Lower leg skin (tissue), 4 donors: Measurements from ENCODE around the gene EMILIN2. TPM values are rescaled to one million over a fixed set of nuclear protein-coding genes. Genes with fewer than 3 reads are reported as not detected.

Source experiments
- DNase-seq, 2 donors: peaks; one replicate each; pipeline ENCODE4 v3.0.0-alpha.2; 2019; ENCODE audit warnings: low spot score in 2 of 2
- H3K4me3 ChIP-seq: fragments of 200-600 bp; sonication (generic); 2 replicates; pipeline ENCODE4 v1.5.1; 2017; ENCODE audit warnings: mild to moderate bottlenecking, low read depth; ENCODE audit not compliant: poor library complexity, severe bottlenecking
- CTCF ChIP-seq, 3 donors: fragments of 450-650 bp; IDR thresholded peaks; one replicate each; pipeline ENCODE4 v1.5.1; 2016; ENCODE audit warnings: antibody characterized with exemption in 3 of 3, mild to moderate bottlenecking in 3 of 3, moderate library complexity in 2 of 3
- POLR2A ChIP-seq, 2 donors: fragments of 450-650 bp; IDR thresholded peaks; one replicate each; pipeline ENCODE4 v1.6.1; 2016 to 2017; ENCODE audit warnings: antibody characterized with exemption in 2 of 2, mild to moderate bottlenecking in 1 of 2, moderate library complexity in 1 of 2
- WGBS, 2 donors: methylation state at CpG; one replicate each; pipeline ENCODE4 v1.1.5; 2018; 5-methylcytosine and 5-hydroxymethylcytosine counted together
- intact Hi-C: fragments of 100-400 bp; cut with DNase I; formaldehyde crosslinking; loops from one replicate; pipeline ENCODE4 v1.15.0; 2023; ENCODE audit warnings: low total_unique reads
- total RNA-seq, 4 donors: library from RNA; depleted of rRNA; stranded (reverse); fragments of >200 nt; gene quantifications; one replicate each; pipeline ENCODE4 v1.1.0, GENCODE V29; 2016

Gene EMILIN2
- total RNA-seq, 4 donors from 2014 or later, result 4.0 to 10.9 (median 7.5) TPM

- no peak overlapping the region for H3K4me3 ChIP-seq
These were observed 73.2 kb downstream of the EMILIN2 start for GRCh38 chr18:2920027-2920426.

GRCh38 chr18:2920546-2921343 lies 73.9 kb downstream of the EMILIN2 start:
- intact Hi-C loops, result no loop called here

More at GRCh38 chr18:2920027-2920426, 73.2 kb downstream of the EMILIN2 start:
- peak in 1 of 2 donors; percentile 11 for DNase-seq
- TF ChIP-seq POLR2A (IDR thresholded peaks at IDR 0.05) (no peak), CTCF (IDR thresholded peaks at IDR 0.05) (no peak)
- intact Hi-C loops, result no loop called here
- 85 to 89% methylated on average over 11 of the region's 11 CpGs for WGBS, 2 donors

GRCh38 chr18:2921778-2922177 lies 75.0 kb downstream of the EMILIN2 start:
- intact Hi-C loops, result no loop called here

More at GRCh38 chr18:2920546-2921343, 73.9 kb downstream of the EMILIN2 start:
- 93% methylated on average over 16 of the region's 16 CpGs for WGBS, 2 donors
- peak in 1 of 2 donors; percentile 11 for DNase-seq
- no peak for TF ChIP-seq POLR2A (IDR thresholded peaks at IDR 0.05)
- no peak for TF ChIP-seq CTCF (IDR thresholded peaks at IDR 0.05)
- no peak overlapping the region for H3K4me3 ChIP-seq

GRCh38 chr18:2923464-2923863 lies 76.7 kb downstream of the EMILIN2 start:
- intact Hi-C loops, result no loop called here
- DNase-seq, result no peak
- no peak for TF ChIP-seq POLR2A (IDR thresholded peaks at IDR 0.05)
- no peak for TF ChIP-seq CTCF (IDR thresholded peaks at IDR 0.05)
- WGBS, 2 donors, result 88% methylated on average over 6 of the region's 6 CpGs
- no peak overlapping the region for H3K4me3 ChIP-seq

More at GRCh38 chr18:2921778-2922177, 75.0 kb downstream of the EMILIN2 start:
- H3K4me3 ChIP-seq, result no peak overlapping the region
- TF ChIP-seq CTCF (IDR thresholded peaks at IDR 0.05) (no peak), POLR2A (IDR thresholded peaks at IDR 0.05) (no peak)
- no peak for DNase-seq
- WGBS, 2 donors, result 88 to 93% methylated on average over 14 of the region's 14 CpGs

- no peak for DNase-seq
- WGBS, 2 donors, result 90 to 92% methylated on average over 12 of the region's 12 CpGs
- H3K4me3 ChIP-seq, result no peak overlapping the region
- TF ChIP-seq CTCF (IDR thresholded peaks at IDR 0.05) (no peak), POLR2A (IDR thresholded peaks at IDR 0.05) (no peak)
- intact Hi-C loops, result no loop called here
These were observed 78.1 kb downstream of the EMILIN2 start for GRCh38 chr18:2924920-2925319.
